GM19452 (cell line): ENCODE measurements around the gene AHNAK2.
"Not testable (repeated sequence)": the region's sequence is repeated elsewhere in the genome, so short reads cannot be mapped to it uniquely, and the experiment has no call there.

ENCODE experiments used
- ATAC-seq: cut with Tn5 transposase; IDR thresholded peaks from one replicate; pipeline ENCODE4 v1.9.1; 2021; ENCODE audit not compliant: unreplicated experiment

AHNAK2 gene

DNA sequence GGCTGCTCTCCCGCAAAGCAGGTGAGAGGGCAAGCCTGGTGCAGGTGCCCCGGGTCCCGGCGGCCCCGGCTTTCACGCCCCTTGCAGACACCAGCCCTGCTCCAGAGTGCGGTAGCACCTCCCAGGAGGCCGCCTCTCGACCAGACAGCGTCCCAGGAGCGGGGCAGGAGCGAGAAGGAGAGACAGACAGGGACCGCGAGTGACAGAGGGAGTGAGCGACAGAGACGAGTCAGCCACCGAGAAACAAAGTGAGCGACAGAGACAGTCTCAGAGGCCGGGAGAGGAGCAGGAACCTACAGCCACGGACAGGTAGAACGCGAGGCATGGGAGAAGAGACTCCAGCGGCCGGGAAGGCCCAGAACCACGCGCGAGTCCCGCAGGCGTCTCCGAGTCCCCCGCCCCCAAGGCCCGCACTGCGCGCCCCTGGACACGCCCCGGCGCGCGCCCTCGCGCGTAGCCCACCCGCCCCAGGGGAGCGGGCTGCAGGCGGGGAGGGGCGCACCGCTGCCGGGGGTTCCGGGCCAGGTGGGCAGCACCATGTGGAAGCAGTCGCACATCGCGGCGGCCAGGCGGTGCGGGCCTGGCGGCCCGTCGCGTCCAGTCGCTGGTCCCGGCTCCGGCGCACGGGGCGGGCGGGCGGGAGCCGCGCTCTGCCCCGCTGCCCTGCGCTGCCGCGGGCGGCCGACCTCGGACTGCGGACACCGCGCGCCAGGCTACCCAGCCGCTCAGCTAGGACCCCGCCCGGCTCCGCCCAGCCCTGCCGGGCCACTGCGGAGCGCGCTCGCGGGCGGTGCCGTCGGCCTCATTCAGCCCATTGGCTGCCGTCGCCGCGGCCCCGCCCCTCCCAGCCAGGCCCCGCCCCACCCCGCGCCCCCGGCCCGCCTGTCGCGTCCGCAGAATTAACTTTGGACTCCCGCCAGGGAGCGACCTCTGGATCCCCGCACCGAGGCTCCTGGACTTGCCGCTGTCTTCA lies at the start of gene AHNAK2:
AHNAK2 (minus strand) TSS at position 694 of the 973 bp plus-strand sequence; CDS start at position 557, 137 bp downstream.
- ATAC-seq = no peak

DNA sequence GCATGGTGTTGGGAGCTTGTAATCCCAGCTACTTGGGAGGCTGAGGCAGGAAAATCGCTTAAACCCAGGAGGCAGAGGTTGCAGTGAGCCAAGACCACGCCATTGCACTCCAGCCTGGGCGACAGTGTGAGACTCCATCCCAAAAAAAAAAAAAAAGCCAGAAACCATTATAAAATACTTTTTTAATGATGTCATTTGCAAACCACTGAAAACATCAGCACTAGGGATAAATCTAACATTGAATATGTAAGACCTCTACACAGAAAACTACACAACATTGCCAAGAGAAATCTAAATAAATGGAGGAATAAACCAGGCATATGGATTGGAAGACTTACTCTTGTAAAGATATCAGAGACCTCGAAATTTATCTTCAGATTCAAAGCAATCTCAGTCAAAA lies 49.5 kb upstream of the AHNAK2 start:
- not testable (repeated sequence) for ATAC-seq

DNA sequence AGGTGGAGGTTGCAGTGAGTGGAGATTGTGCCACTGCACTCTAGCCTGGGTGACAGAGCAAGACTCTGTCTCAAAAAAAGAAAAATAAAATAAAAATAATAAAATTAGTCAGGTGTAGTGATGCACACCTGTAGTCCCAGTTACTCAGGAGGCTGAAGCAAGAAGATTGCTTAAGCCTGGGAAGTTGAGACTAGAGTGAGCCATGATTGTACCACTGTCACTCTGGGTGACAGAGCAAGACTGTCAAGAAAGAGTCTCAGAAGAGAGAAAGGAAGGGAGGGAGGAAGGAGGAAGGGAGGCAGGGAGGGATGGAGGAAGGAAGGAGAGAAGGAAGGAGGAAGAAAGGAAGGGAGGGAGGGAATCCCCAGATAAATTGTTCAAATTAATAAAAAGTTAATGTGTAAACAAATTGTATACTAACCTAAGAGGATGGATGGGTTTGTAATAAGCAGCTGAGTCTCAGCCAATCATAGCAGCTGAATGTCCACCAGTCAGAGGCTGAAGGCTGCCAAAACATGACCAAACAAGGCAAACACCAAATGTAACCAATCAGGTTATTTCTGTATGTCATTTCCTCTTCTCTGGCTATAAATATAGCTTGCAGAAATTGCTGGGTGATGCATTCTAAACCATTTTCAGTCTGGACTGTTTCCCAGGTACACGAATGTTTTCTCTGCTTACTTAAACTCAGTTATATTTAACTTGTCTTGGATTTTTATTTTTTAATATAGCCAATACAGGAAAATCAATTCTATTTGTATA lies 48.8 kb upstream of the AHNAK2 start:
- no peak for ATAC-seq

DNA sequence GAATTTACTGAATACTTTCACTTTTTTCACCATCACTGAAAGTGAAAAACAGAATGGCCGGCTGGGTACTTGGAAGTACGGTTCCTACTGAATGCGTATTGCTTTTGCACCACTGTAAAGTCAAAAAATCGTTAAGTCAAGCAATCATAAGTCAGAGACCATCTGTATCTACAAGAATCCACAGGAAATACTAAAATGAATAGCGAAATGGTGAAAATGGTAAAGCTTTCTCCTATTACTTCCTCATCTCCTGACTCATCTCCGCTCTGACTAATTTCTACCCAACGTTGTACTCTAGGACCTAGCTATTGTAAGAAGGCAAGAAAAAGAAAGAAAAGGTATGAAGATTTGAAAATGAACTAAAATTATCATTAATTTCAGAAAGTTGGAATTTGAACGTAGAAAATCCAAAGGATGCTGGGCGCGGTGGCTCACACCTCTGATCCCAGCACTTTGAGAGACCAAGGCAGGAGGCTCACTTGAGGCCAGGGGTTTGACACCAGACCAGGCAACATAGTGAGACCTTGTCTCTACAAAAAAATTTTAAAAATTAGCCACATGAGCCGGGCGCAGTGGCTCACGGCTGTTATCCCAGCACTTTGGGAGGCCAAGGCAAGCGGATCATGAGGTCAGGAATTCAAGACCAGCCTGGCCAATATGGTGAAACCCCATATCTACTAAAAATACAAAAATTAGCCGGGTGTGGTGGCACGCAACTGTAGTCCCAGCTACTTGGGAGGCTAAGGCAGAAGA lies 48.0 kb upstream of the AHNAK2 start:
- no peak for ATAC-seq

DNA sequence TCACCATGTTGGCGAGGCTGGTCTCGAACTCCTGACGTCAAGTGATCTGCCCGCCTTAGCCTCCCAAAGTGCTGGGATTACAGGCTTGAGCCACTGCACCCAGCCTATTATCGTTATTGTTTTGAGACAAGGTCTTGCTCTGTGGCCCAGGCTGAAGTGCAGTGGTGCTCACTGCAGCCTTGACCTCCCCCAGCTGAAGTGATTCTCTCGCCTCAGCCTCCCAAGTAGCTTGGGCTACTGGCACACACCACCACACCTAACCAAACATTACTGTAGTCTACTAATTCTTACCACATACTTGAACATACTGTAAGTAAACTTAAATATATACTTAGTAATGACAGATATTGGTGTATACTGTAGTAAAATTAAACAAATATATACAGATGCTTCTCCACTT lies 47.3 kb upstream of the AHNAK2 start:
- no peak for ATAC-seq

DNA sequence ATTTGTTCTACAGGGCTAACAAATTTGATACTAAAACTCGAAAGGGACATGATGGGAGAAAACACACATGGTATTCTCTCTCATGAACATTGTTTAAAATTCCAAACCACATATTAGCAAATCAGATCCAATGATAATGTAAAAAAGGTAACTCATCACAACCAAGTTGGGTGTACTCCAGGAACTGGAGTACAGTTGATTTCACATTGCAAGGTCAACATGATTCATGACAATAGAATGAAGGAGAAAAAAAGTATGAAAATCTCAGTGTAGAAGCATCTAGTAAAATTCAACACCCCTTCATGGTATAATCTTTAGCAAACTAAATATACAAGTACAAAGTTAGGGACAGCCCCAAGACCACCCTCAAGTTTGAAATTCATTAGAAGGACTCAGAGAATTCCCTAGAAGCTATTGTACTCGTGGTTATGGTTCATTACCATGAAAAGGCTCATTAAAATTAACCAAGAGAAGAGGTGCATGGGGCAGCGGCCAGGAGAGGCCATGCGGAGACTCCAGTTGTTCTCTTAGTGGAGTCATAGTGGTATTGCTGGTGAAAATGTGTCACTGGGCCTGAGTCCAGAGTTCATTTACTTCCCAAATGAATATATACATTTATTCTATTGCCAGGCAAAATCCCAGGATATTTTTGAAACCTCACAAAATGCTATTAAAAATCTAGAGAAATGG lies 45.8 kb upstream of the AHNAK2 start:
- ATAC-seq = no peak

DNA sequence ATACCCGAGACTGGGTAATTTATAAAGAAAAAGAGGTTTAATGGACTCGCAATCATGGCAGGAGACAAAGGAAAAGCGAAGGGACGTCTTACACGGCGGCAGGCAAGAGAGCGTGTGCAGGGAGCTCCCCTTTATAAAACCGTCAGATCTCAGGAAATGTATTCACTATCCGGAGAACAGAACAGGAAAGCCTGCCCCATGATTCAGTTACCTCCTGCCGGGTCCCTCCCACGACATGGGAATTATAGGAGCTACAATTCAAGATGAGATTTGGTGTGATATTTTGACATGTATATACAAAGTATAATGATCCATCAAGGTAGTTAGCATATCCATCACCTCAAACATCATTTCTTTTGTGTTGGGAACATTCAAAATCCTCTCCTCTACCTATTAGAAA lies 45.0 kb upstream of the AHNAK2 start:
- ATAC-seq = no peak

DNA sequence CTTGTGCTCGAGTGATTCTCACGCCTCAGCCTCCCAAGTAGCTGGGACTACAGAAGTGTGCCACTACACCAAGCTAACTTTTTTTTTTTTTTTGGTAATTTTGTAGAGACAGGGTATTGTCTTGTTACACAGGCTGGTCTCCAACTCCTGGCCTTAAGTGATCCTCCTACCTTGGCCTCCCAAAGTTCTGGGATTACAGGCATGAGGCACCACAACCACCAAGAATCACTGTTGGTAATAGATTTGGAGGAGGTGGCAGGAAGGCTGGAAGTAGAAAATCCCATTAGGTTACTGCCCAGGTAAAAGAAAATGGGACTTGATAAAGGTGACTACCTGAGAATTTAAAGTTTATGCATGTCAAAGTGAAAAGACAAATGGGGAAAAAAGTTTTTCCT lies 44.1 kb upstream of the AHNAK2 start:
- ATAC-seq = no peak

DNA sequence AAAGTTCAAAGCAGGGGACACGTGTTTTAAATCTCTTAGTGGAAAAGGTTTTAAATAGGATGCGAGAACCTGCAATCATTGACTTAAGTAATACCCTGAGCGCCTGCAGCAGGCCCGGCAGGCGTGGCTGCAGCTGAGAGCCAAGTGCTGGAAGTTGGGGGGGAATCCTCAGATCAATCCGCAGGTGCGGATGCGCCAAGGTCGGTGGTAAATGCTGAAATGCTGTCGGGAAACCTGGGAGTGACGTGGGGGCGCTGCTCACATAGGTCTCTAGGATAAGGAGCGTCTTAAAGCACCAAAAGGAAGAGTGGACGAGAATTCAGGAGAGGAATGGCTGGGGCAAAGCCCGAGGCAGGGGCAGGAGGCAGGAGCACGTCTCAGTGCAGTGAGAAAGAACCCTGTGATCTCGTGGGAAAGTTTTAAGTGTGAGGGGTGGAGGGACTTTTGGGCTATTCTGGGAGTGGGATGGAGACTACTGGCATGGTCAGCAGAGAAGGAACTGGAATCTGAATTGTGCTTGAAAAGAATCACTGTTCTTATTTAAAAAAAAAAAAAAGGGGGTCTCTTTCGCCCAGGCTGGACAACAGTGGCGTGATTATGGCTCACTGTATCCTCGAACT lies 43.6 kb upstream of the AHNAK2 start:
- no peak for ATAC-seq

DNA sequence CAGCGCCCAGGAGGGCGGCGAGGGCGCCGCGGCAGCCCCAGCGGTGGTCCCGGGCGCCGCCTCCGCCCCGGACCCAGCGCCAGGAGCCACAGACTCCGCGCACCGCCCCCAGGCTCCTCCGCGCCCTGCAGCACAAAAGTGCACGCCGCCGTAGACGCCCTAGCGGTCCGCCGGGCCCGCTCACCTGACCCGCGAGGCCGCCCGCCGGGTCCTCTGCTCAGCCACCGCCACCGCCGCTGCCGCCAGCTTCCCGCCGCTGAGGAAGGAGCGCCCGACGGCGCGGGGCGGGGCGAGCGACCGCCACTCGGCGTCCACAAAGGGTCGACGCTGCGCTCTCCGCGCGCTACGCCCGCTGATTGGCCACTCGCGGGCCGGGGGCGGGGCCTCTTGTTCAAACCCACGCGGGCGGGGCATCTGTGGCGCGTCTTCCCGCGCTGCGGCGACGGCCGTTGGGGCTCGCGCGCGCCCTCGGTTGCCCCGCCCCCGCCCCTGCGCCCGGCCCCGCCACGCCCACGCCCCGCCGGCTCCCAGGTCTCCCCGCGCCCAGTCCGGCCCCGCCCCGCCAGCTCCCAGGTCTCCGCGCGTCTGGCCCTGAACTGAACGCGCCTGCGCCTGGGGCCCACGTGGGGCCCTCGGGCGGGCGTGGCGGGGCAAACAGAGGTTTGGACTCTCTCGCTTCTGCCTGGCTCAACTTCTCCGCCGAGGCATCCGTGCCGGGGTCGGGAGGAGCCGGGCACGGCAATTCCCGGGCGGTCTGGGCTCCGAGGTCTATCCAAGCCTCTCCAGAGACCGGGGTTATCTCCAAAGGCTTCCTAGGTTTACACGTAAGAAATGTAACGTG lies 42.9 kb upstream of the AHNAK2 start, which contains the start of gene CDCA4:
CDCA4 (minus strand) TSS at position 269 of the 841 bp plus-strand sequence. CDS start 9,154 bp downstream, outside the sequence.
- peak; percentile 74 for ATAC-seq

DNA sequence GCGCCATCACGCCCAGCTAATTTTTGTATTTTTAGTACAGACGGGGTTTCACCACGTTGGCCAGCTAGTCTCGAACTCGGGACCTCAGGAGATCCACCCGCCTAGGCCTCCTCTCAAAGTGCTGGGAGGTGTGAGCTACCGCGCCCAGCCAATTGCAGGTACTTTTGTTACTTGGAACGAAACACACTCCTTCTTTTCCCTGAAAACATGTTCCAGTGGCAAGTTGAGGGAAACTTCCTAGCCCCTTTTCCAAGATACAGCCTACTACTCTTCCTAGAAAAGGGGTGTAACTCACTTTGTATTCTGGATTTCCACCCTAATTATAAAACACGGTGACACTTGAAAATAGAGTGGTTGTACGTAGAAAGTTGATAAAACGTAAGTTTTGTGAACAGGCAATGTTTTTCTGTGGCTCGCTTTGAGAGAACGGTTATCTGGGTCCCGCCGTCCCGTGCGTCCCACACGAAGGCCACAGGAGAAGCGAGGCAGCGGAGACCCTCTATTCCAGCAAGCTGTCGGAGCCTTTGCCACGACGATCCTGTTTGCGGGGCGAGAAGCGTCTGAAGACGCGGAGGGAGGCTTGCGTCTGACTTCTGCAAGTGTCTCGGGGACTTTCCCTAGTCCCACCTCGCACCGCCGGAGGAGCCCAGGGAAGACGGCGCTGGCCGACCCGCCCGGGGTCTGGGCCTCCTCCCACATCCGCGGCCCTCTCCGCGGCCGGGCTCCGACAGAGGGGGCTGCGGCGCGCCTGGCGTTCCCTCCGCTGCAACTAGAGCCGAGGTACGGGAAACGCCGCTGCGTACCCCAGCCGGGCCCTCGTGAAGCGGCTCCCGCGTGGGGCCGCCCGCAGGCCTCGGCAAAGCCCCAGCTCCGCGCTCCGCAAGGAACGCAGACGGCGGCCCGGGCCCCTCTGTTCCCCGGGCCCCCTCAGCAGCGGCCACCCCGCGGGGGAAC lies 42.0 kb upstream of the AHNAK2 start:
- ATAC-seq = peak; percentile 29

DNA sequence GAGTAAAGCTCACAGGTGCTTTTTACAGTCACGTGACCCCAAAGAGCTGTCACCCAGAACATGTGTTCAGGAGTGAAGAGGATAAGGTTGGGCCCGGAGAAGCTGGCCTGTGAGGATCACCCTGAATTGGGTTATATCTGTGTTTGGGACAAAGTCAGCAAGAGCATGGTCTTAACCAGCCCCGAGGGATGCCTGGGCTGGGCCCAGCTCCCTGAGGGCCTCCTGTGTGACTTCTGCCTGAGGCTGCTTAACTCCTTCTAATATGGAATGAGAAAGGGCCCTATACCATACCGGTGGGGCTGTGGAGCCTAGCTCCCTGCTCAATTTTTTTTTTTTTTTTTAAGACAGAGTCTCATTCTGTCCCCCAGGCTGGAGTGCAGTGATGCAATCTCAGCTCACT lies 40.2 kb upstream of the AHNAK2 start:
- no peak for ATAC-seq

DNA sequence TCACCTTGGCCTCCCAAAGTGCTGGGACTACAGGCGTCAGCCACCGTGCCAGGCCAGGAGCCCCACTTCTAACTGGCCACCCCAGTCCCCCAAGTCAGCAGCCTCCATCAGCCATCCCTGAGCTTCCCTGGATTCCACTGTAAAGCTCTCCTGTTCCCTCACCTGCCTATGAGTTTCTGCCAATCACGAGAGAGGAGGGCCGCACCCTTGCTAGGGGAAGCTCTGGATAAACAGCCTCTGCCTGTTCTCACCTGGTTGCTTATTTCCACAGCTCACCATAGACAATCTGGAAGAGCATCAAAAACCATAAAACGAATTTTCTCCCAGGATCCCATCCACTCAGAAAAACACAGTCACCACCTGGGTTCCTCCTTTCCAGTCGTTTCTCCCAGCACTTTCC lies 37.7 kb upstream of the AHNAK2 start:
- no peak for ATAC-seq

DNA sequence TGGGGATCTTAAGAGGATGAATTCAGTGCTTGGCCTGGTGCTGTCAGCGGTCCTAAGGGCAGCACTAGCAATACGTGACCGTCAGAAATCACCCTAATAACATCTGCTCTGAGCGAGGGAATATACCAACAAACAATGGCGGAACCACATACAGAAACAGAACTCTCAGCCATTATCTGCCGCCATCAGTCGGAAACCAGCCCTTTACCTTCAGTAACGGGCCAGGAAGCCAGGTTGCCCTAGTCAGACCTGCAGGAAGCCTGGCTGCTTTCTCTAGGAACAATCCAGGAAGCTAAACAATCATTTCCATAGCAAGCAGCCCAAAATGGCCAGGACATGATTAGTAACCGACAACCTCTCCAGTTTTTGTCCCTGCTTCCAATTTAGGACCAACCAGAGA lies 37.1 kb upstream of the AHNAK2 start:
- ATAC-seq = no peak

DNA sequence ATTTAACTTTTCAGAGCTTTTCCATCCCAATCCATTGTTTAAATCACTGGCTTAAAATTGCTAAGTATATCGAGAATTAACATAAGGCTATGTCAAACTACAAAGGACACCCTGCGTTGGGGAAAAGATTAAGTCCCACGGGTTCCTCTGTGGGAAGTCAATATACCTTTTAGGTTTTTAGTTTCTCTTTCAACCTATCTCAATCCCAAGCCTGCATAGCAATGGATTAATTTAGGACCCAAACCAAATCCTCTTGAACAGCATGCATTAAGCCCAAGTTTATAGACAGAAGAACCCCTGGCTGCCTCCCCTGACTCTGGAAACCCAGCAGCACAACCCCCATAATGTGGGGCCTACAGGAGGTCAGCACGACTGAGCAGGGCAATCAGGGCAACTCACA lies 36.5 kb upstream of the AHNAK2 start:
- ATAC-seq = no peak

DNA sequence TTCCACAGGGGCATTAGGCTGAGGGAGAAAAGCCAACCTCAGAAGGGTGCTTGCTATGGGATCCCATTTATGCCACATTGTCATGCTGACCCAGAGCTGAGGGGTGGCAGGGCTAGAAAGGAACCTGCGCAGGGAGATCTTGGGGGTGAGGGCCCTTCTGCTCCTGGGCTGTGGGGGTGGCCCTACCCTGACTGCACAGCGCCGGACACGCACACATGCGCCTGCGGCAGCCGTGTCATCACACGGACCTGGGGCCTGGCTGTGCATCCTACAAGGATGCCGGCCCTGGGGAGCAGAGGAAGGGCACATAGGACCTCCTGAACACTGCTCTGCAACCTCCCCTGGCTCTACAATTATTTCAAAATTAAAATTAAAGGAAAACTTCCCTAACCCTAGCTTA lies 35.9 kb upstream of the AHNAK2 start:
- no peak for ATAC-seq

DNA sequence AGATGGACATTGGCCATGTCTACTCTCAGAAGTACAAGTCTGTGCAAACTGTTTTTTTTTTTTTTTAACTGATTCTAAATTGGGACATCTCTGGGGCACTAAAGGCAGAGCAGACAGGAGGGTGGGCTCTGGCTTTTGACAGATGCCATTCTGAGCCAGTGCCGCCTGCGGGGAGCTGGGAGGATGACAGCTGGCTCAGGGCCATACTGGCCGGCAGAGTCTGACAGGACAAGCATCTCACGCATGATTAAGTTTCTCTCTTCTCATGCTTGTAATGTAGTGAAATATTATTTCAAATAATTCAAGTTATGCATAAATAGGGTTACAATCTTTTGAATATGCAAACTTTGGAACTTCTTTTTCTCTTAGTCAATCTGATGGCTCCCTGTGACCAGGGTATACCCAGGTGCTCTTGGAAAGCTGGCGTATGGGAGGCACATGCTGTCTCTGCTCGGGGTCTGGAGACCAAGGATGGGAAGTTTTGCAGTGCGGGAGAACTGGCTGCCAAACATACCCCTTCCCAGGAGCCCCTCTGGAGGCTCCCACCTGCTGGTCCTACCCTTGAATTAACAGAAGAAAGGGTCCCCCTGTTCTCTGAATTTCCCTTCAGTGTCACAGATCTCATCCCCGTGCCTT lies 35.1 kb upstream of the AHNAK2 start:
- ATAC-seq = no peak
